K562 (cell line): ENCODE data around the gene RARRES2. TPM values are rescaled to one million over a fixed set of nuclear protein-coding genes. Genes with fewer than 3 reads are reported as not detected.

Experiments
- ATAC-seq: fragments of 200-7000 bp; cut with Tn5 transposase; 3 replicates; pipeline ENCODE4 v1.9.1; 2020; ENCODE audit warnings: moderate library complexity
- BruUV-seq: library from RNA; stranded (reverse); fragments of 400-500 nt; replicated peaks from 2 replicates; lab custom pipeline; 2021; lab: Mats Ljungman, UMichigan
- CTCF ChIA-PET: fragments of 300-600 bp; formaldehyde crosslinking; extraction: SDS; loops from one replicate; lab custom pipeline; 2021; ENCODE audit warnings: low intra/inter-chr PET ratio; lab: Yijun Ruan, JAX
- POLR2A ChIA-PET: fragments of 300-600, 350-650 bp; sonication (Branson Sonifier 250); formaldehyde crosslinking; extraction: SDS; loops from one replicate; lab custom pipeline; 2021; ENCODE audit warnings: antibody characterized with exemption, inconsistent platforms; lab: Yijun Ruan, JAX
- DNase-seq, 4 experiments: peaks; one replicate each; pipeline versions ENCODE4 v3.0.0 to v3.0.0-alpha.2; 2011 to 2018; ENCODE audit warnings: low spot score in 3 of 4, mixed read lengths in 3 of 4; ENCODE audit errors: extremely low read depth in 1 of 4
- FAIRE-seq: peaks from 2 replicates; lab custom pipeline; 2011; peaks lifted over from hg19 to GRCh38; lab: Jason Lieb, UNC
- H2AFZ ChIP-seq: 2 replicates; pipeline ENCODE4 v1.6.0; 2011; ENCODE audit warnings: low read depth, low read length, control low read depth, inconsistent platforms
- H3K27ac ChIP-seq: fragments of 200-600 bp; 3 replicates; pipeline ENCODE4 v1.8.0; 2011; ENCODE audit warnings: low read depth, mild to moderate bottlenecking, control low read depth, inconsistent platforms, low read length, moderate library complexity, mixed read lengths; ENCODE audit errors: extremely low read depth
- H3K27me3 ChIP-seq, 2 experiments: fragments of 300-600 bp in 1 of 2; 2 replicates in 1 of 2; 3 replicates in 1 of 2; pipeline versions ENCODE4 v1.6.0 to v1.8.0; 2011; ENCODE audit warnings: inconsistent platforms in 2 of 2, low read length in 2 of 2, mild to moderate bottlenecking in 1 of 2, mixed read lengths in 1 of 2, moderate library complexity in 1 of 2; ENCODE audit not compliant: control insufficient read depth in 2 of 2, insufficient read depth in 2 of 2
- H3K36me3 ChIP-seq: fragments of 300-600 bp; 3 replicates; pipeline ENCODE4 v1.8.0; 2011; ENCODE audit warnings: mild to moderate bottlenecking, low read length, inconsistent platforms; ENCODE audit not compliant: control insufficient read depth, insufficient read depth
- H3K4me1 ChIP-seq, 2 experiments: fragments of 200-600 bp in 1 of 2; replicated peaks in 1 of 2; 2 replicates in 1 of 2; 3 replicates in 1 of 2; pipeline versions ENCODE4 v1.5.1 to v1.8.0; 2011; ENCODE audit warnings: inconsistent platforms in 2 of 2, low read length in 2 of 2, mild to moderate bottlenecking in 1 of 2, mixed read lengths in 1 of 2, moderate library complexity in 1 of 2; ENCODE audit not compliant: control insufficient read depth in 2 of 2, insufficient read depth in 2 of 2
- H3K4me2 ChIP-seq: 2 replicates; pipeline ENCODE4 v1.6.1; 2011; ENCODE audit warnings: low read length, control low read depth, inconsistent platforms, mixed read lengths; ENCODE audit not compliant: insufficient read depth
- H3K4me3 ChIP-seq: fragments of 200-600 bp; sonication (generic), shearing (Covaris generic); 2 replicates; pipeline ENCODE4 v1.5.1; 2016; ENCODE audit warnings: control low read depth, inconsistent platforms
- H3K79me2 ChIP-seq: fragments of 200-600 bp; 3 replicates; pipeline ENCODE4 v1.8.0; 2011; ENCODE audit warnings: low read length, inconsistent platforms; ENCODE audit not compliant: control insufficient read depth, insufficient read depth
- H3K9ac ChIP-seq, 2 experiments: 2 replicates each; pipeline versions ENCODE4 v1.6.0 to v1.6.1; 2011; ENCODE audit warnings: low read depth in 2 of 2, low read length in 2 of 2, control low read depth in 1 of 2, inconsistent platforms in 1 of 2, mild to moderate bottlenecking in 1 of 2, mixed read lengths in 1 of 2; ENCODE audit not compliant: insufficient read depth in 1 of 2
- H3K9me1 ChIP-seq: one replicate; pipeline ENCODE4 v1.6.0; 2011; ENCODE audit warnings: inconsistent platforms, mild to moderate bottlenecking, low read length, moderate library complexity; ENCODE audit not compliant: control insufficient read depth, insufficient read depth
- H3K9me3 ChIP-seq: replicated peaks from 2 replicates; pipeline ENCODE4 v1.5.1; 2011; ENCODE audit warnings: low read depth, low read length, inconsistent platforms; ENCODE audit not compliant: control insufficient read depth, insufficient read depth
- H4K20me1 ChIP-seq: replicated peaks from 2 replicates; pipeline ENCODE4 v1.6.1; 2011; ENCODE audit warnings: low read length, inconsistent platforms, mixed read lengths; ENCODE audit not compliant: control insufficient read depth, insufficient read depth
- ATF4 ChIP-seq: fragments of 450-650 bp; formaldehyde crosslinking; IDR thresholded peaks from 2 replicates; pipeline ENCODE4 v1.4.0; 2022; ENCODE audit warnings: mild to moderate bottlenecking, moderate library complexity
- BRF2 ChIP-seq: IDR thresholded peaks from 3 replicates; pipeline ENCODE4 v1.6.1; 2011; ENCODE audit warnings: borderline replicate concordance, mild to moderate bottlenecking; ENCODE audit not compliant: insufficient read length, insufficient read depth
- CEBPZ ChIP-seq: fragments of 150-350 bp; IDR thresholded peaks from 2 replicates; pipeline ENCODE4 v1.6.1; 2014; ENCODE audit warnings: low read depth, mild to moderate bottlenecking, low read length, borderline replicate concordance
- CGGBP1 ChIP-seq: fragments of 250-450 bp; sonication (Bioruptor Pico); IDR thresholded peaks from 2 replicates; pipeline ENCODE4 v1.9.0; 2021; ENCODE audit warnings: mild to moderate bottlenecking
- E2F3 ChIP-seq: fragments of 250-450 bp; sonication (Bioruptor Pico); IDR thresholded peaks from 2 replicates; pipeline ENCODE4 v1.4.0; 2020; ENCODE audit warnings: mild to moderate bottlenecking
- FOXA1 ChIP-seq: fragments of 450-650 bp; IDR thresholded peaks from 2 replicates; pipeline ENCODE4 v1.6.1; 2016; ENCODE audit warnings: mild to moderate bottlenecking, borderline replicate concordance
- FOXA3 ChIP-seq, 2 experiments: fragments of 450-650 bp in 1 of 2; sonication (generic) in 1 of 2; formaldehyde crosslinking; IDR thresholded peaks in 1 of 2; conservative IDR thresholded peaks in 1 of 2; 2 replicates each; pipeline versions ENCODE4 v1.4.0 to v1.8.0; 2020 to 2022; ENCODE audit warnings: mild to moderate bottlenecking in 2 of 2, missing genetic modification reagents in 1 of 2
- GABPA ChIP-seq: fragments of 200-800 bp; sonication (Bioruptor generic); conservative IDR thresholded peaks from 2 replicates; pipeline ENCODE4 v1.6.1; 2016; ENCODE audit warnings: low read depth, missing genetic modification characterization, missing compliant biosample characterization
- HDAC1 ChIP-seq, 2 experiments: fragments of 450-650 bp; IDR thresholded peaks; 2 replicates each; pipeline ENCODE4 v1.6.1; 2016 to 2017; ENCODE audit warnings: inconsistent platforms in 1 of 2, mild to moderate bottlenecking in 1 of 2, moderate library complexity in 1 of 2
- HMG20A ChIP-seq: fragments of 450-650 bp; formaldehyde crosslinking; conservative IDR thresholded peaks from 2 replicates; pipeline ENCODE4 v1.4.0; 2020; ENCODE audit warnings: mild to moderate bottlenecking, mixed read lengths
- PTRF ChIP-seq: fragments of 450-650 bp; IDR thresholded peaks from 2 replicates; pipeline ENCODE4 v1.6.1; 2016; ENCODE audit warnings: mild to moderate bottlenecking, missing genetic modification characterization, missing compliant biosample characterization
- TCF7L2 ChIP-seq: fragments of 150-350 bp; IDR thresholded peaks from 2 replicates; pipeline ENCODE4 v1.6.1; 2016; ENCODE audit warnings: low read depth, mild to moderate bottlenecking, low read length, moderate library complexity
- TFE3 ChIP-seq: fragments of 450-650 bp; formaldehyde crosslinking; IDR thresholded peaks from 2 replicates; pipeline ENCODE4 v1.4.0; 2020; ENCODE audit warnings: mild to moderate bottlenecking, mixed read lengths
- ZEB2 ChIP-seq: fragments of 450-650 bp; IDR thresholded peaks from 2 replicates; pipeline ENCODE4 v1.6.1; 2016
- ZKSCAN3 ChIP-seq: fragments of 250-450 bp; sonication (Bioruptor Pico); IDR thresholded peaks from 2 replicates; pipeline ENCODE4 v1.4.0; 2020
- ZNF583 ChIP-seq: fragments of 250-450 bp; sonication (Bioruptor Pico); IDR thresholded peaks from 2 replicates; pipeline ENCODE4 v1.4.0; 2020
- in situ Hi-C: fragments of 300-500 bp; cut with MboI; formaldehyde crosslinking; loops from 4 replicates; pipeline ENCODE4 v1.15.0; 2018; ENCODE audit warnings: inconsistent platforms, mixed read lengths
- intact Hi-C: fragments of 100-400 bp; cut with micrococcal nuclease; formaldehyde crosslinking; loops from 2 replicates; pipeline ENCODE4 v1.14.2; 2022
- polyA plus RNA-seq, 8 experiments: library from polyadenylated mRNA; depleted of rRNA in 4 of 8; stranded (reverse) in 5 of 8; unstranded in 3 of 8; fragments of >200 nt; fragmentation: Nextera tagmentation in 2 of 8; fragmentation: Illumina TruSeq in 1 of 8; extraction: Ambion mirVana in 2 of 8; extraction: Trizol in 1 of 8; gene quantifications; 2 replicates each; pipeline versions ENCODE4 v1.2.1 to v1.2.3, GENCODE V29; 2011 to 2014; ENCODE audit warnings: inconsistent platforms in 1 of 8, missing spikeins in 1 of 8
- total RNA-seq, 7 experiments: library from RNA; depleted of rRNA in 6 of 7; stranded (reverse); fragments of >200 nt in 6 of 7; fragmentation: Illumina TruSeq in 2 of 7; extraction: Trizol in 2 of 7; gene quantifications; 2 replicates each; pipeline versions ENCODE4 v1.2.1 to v1.2.3, GENCODE V29; 2011 to 2021; ENCODE audit warnings: low replicate concordance in 1 of 7

Gene RARRES2
- total and polyA plus RNA-seq, 9 of the 15 experiments (the other 6 are each of a cell fraction or from before 2014, with no cell fraction given): 0.11 to 1.7 (median 0.23) TPM; not detected in 6

GRCh38 chr7:150308575-150308974, 32.9 kb downstream of the RARRES2 start:
- no peak overlapping the region for H3K4me3 ChIP-seq
- H3K9ac ChIP-seq: no peak overlapping the region
- in situ Hi-C loops: no loop called here
- FAIRE-seq: no peak
- no peaks in the 10 kb centered on the region for H3K9me1 ChIP-seq
- H4K20me1 ChIP-seq: no peaks in the 10 kb centered on the region
- no peak for ATAC-seq
- BruUV-seq: no TSS peak
- POLR2A ChIA-PET: interaction anchor here (0.7 to 1.8 kb wide), 7 partner anchors 12 to 503 kb away, joined by 3 to 8 read pairs (median 3); partner anchors contain the start of gene ACTR3C
- DNase-seq: no peak
- H3K27ac ChIP-seq: no peak overlapping the region
- TF ChIP-seq ATF4 (CRISPR knock-in tag): no peak
- no peak for TF ChIP-seq HDAC1 (IDR thresholded peaks at IDR 0.05)
- TF ChIP-seq CEBPZ: no peak
- no peak for TF ChIP-seq ZEB2
- no peak for TF ChIP-seq E2F3 (CRISPR knock-in tag)
- TF ChIP-seq CGGBP1: no peak
- TF ChIP-seq BRF2: no peak
- TF ChIP-seq TFE3 (CRISPR knock-in tag): no peak
- TF ChIP-seq FOXA3 (CRISPR knock-in tag; conservative IDR thresholded peaks at IDR 0.05 in 1 of 2, IDR thresholded peaks at IDR 0.05 in 1 of 2): no peak
- TF ChIP-seq TCF7L2: no peak
- TF ChIP-seq ZKSCAN3 (CRISPR knock-in tag): no peak
- TF ChIP-seq HMG20A: no peak
- TF ChIP-seq ZNF583 (CRISPR knock-in tag): no peak
- TF ChIP-seq FOXA1: no peak
- no peak for TF ChIP-seq GABPA (tag)
- no peak for TF ChIP-seq PTRF (tag)
- no peaks in the 10 kb centered on the region for H3K9me3 ChIP-seq
- H3K27me3 ChIP-seq: no peaks in the 10 kb centered on the region
- H3K4me1 ChIP-seq: peaks cover 15 to 46% of the 10 kb centered on the region in 2 experiments
- H3K4me2 ChIP-seq: no peak overlapping the region
- CTCF ChIA-PET: no interaction called here
- intact Hi-C loops: no loop called here
- no peak overlapping the region for H2AFZ ChIP-seq
- peaks cover 10% of the 10 kb centered on the region; the same call in 1 of the 3 replicates for H3K79me2 ChIP-seq
- no peaks in the 10 kb centered on the region for H3K36me3 ChIP-seq
